Activated T-helper 1 cell treated with anti-CD3 and anti-CD28 coated beads, Interleukin-2, amount 50 U/mL, for 16 hours (primary cell): ENCODE measurements around the gene PDZK1IP1.
"Not testable (repeated sequence)": the region's sequence is repeated elsewhere in the genome, so short reads cannot be mapped to it uniquely, and the experiment has no call there.

Experiments used
- DNase-seq, 2 donors: peaks; one replicate each; pipeline ENCODE4 v3.0.0-alpha.2; 2020; ENCODE audit warnings: low read depth in 1 of 2, low spot score in 1 of 2

PDZK1IP1 gene

GRCh38 chr1:47223921-47224675 lies 34.3 kb upstream of the PDZK1IP1 start:
- DNase-seq: no peak

- no peak for DNase-seq
These were observed 33.5 kb upstream of the PDZK1IP1 start for GRCh38 chr1:47223174-47223920.

DNA sequence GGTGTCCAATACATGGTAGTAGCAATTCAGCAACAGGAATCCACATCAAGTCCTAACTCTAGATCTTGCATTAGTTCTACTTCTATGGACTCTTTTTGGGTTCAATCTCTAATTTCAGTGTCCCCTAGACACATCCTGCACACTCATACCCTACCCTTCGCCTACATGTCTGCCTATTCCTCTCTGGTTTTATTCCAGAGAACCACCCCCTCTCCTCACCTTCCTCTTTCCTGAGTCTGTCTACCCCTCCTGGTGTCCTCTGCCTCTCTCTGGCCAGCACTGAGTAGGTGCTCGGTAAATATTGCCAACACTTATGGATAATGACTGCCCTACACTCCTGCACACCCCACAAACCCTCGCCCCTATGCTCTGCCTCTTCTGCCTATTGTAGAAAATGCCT lies 32.6 kb upstream of the PDZK1IP1 start:
- no peak for DNase-seq

- DNase-seq: no peak
These were observed 29.9 kb upstream of the PDZK1IP1 start for GRCh38 chr1:47219590-47220220.

DNA sequence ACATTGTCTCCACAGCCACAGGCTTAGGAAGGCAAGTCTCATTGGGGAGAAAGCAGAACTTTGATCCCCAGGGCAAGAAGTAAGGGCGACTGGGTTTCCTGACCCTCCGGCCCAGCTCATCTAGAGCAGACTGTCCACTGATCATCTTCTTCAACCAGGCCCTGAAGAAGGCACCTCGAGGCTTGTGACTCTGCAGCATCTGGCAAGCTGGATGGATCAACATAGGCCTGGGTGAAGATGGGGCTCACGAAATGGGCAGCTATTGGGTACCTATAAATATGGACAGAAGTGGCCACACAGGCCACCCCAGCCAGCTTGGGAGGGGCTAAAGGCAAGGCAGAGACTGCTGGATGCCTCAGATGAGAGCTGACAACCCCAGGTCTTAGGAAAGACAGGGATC lies 29.2 kb upstream of the PDZK1IP1 start:
- no peak for DNase-seq

- DNase-seq: no peak
These were observed 26.6 kb upstream of the PDZK1IP1 start for GRCh38 chr1:47216278-47217059.

- DNase-seq: no peak
These were observed 25.9 kb upstream of the PDZK1IP1 start for GRCh38 chr1:47215713-47216112.

- no peak for DNase-seq
These were observed 24.7 kb upstream of the PDZK1IP1 start for GRCh38 chr1:47214549-47214948.

- DNase-seq: no peak
These were observed 23.6 kb upstream of the PDZK1IP1 start for GRCh38 chr1:47213230-47213963.

- no peak for DNase-seq
These were observed 22.9 kb upstream of the PDZK1IP1 start for GRCh38 chr1:47212636-47213229.

DNA sequence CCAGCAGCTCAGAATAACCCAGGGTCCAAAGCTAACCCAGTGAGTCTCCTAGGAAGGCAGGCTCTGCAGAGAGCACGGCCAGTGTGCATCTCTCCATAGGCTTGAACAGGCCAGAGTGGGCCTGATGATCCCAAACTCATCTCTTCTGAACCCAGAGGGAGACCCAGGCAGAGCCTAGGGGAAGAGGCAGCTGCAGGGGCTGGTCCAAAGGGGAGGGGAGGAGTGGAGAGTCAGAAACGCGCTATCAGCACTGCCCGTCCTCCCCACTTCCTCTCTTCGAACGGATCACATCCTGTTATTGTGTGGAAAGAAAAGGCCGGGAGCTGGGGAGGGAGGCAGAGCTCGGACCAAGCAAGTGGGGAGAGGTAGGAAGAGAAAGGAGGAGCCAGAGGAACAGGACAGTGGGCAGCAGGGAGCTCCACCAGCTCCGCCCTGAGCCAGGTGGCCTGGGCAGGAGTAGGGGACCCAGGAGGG lies 22.0 kb upstream of the PDZK1IP1 start:
- no peak for DNase-seq

DNA sequence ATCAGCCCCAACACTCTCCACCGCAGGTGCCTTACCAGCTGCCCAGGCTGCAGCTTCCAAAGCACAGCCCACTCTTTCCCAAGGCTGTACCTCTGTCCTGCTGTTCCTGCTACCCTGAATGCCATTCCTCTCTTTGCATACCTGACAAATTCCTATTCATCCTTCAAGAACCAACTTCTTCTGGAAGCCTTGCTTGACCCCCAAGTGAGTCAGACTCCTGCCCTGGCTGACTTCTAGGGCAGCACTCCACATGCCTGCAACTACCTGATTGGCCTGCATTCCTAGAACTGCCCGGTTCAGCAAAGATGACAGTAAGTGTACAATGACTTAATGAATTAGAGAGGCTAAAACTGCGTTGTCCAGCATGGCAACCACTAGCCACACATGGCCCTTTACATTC lies 20.8 kb upstream of the PDZK1IP1 start:
- no peak for DNase-seq

- no peak for DNase-seq
These were observed 20.0 kb upstream of the PDZK1IP1 start for GRCh38 chr1:47209725-47210325.

- no peak for DNase-seq
These were observed 19.3 kb upstream of the PDZK1IP1 start for GRCh38 chr1:47209091-47209490.

DNA sequence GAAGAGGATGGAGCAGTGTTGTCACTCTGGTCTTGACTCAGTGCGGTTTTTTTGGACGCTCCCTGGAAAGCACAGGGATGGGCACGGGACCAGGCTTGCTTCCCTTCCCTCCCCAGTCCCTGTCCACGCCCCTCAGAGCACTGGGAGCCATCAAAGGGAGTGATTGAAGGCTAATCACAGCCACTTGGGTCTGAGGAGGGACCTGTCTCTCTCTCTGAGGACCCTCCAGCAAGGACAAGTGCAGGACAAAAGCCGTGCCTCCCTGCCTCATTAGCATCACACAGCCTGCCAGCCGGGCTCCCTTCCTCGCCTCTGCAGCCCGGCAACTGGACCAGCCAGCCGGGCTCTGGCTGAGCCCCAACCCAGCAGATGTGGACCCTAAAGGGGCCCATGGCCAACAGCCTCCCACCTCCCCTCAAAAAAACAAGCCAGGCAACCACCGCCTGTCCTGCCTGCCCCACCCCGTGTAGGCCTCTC lies 18.6 kb upstream of the PDZK1IP1 start:
- no peak for DNase-seq

DNA sequence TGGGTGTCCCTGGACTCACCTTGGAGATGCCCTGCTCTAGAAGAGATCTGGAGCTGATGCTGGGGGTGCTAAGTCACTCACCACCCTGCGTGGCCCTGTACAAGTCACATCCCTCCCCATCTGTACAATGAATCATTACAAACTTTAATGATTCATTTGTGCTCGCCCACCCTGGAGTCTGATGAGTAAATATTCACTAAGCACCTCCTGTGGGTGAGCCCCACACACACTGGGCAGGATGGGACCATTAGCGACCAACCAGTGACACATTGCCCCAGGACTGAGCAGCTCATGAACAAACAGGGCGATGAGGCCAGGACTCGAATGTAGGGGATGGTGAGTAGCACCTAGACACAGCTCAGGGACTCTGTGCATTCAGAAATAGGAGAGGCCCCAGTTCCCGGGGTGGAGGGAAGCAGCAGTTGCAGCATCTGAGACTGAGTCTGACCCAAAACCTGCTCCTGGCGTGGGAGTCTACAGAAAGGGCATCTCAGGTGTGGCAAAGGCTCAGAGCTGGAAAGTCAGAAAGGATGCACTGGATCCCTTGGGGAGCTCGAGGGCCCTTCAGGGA lies 18.1 kb upstream of the PDZK1IP1 start:
- DNase-seq: no peak

GRCh38 chr1:47205918-47206317 lies 16.1 kb upstream of the PDZK1IP1 start:
- DNase-seq: no peak

GRCh38 chr1:47203504-47203903 lies 13.7 kb upstream of the PDZK1IP1 start:
- DNase-seq: not testable (repeated sequence)

DNA sequence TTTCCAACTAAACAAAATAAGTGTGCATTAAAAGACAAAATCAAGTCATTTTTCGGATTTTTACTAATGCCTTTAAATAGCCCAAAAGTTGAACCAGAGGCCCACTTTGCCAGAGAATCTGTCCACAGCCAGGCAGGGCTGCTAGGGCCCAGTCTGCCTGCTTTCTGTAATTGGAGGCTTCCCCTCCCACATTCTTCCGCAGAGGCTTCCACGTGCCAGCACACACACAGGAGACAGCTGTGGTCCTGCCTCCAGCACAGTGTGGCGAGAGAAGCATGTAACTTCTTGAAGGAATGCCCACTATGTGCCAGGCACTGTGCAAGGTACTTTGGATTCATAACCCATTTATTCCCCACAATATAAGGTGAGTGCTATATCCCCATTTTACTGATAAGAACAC lies 11.3 kb upstream of the PDZK1IP1 start:
- DNase-seq: no peak
